ENCODE measurements around the gene PNMA8A.

Gene PNMA8A

GRCh38 chr19:46486358-46486757 is 15.0 kb upstream of the PNMA8A start:
- no peak for TF ChIP-seq CTCF (IDR thresholded peaks at IDR 0.05; ENCODE audit: low read depth, low read length)
- no peak for DNase-seq (ENCODE audit: extremely low read depth, low read depth)

- no peak for DNase-seq (ENCODE audit: extremely low read depth, low read depth)
Measured at GRCh38 chr19:46484656-46485055, 13.3 kb upstream of the PNMA8A start.

GRCh38 chr19:46482631-46483030 is 11.3 kb upstream of the PNMA8A start:
- DNase-seq (ENCODE audit: extremely low read depth, low read depth) = no peak
- TF ChIP-seq CTCF (IDR thresholded peaks at IDR 0.05; ENCODE audit: low read depth, low read length) = no peak

More at GRCh38 chr19:46484656-46485055, 13.3 kb upstream of the PNMA8A start:
- no peak for TF ChIP-seq CTCF (IDR thresholded peaks at IDR 0.05; ENCODE audit: low read depth, low read length)

GRCh38 chr19:46481947-46482346 is 10.6 kb upstream of the PNMA8A start:
- no peak for DNase-seq (ENCODE audit: extremely low read depth, low read depth)
- no peak for TF ChIP-seq CTCF (IDR thresholded peaks at IDR 0.05; ENCODE audit: low read depth, low read length)

GRCh38 chr19:46481223-46481848 is 10.0 kb upstream of the PNMA8A start:
- DNase-seq (ENCODE audit: extremely low read depth, low read depth) = no peak
- no peak for TF ChIP-seq CTCF (IDR thresholded peaks at IDR 0.05; ENCODE audit: low read depth, low read length)

GRCh38 chr19:46480415-46480814 is 9.1 kb upstream of the PNMA8A start:
- no peak for DNase-seq (ENCODE audit: extremely low read depth, low read depth)
- TF ChIP-seq CTCF (IDR thresholded peaks at IDR 0.05; ENCODE audit: low read depth, low read length) = no peak

- no peak for DNase-seq (ENCODE audit: extremely low read depth, low read depth)
Measured at GRCh38 chr19:46478356-46478986, 7.1 kb upstream of the PNMA8A start.

More at GRCh38 chr19:46478356-46478986, 7.1 kb upstream of the PNMA8A start:
- no peak for TF ChIP-seq CTCF (IDR thresholded peaks at IDR 0.05; ENCODE audit: low read depth, low read length)

Data from AG09319 (cell line).